Right lobe of liver (tissue), 4 donors: Measurements from ENCODE around the gene AK9.

Experiments
- CTCF ChIP-seq, 4 donors: fragments of 200-600 bp in 3 of 4; fragments of 450-650 bp in 1 of 4; IDR thresholded peaks; one replicate each; pipeline versions ENCODE4 v1.5.1 to v1.8.0; 2016 to 2022; ENCODE audit warnings: antibody characterized with exemption in 4 of 4, mild to moderate bottlenecking in 2 of 4
- POLR2A ChIP-seq: fragments of 450-650 bp; IDR thresholded peaks from one replicate; pipeline ENCODE4 v1.6.1; 2017; ENCODE audit warnings: antibody characterized with exemption, mild to moderate bottlenecking
- donor health status: DM: no; HTN: no; CAD: no.
- donor health status: DM: no; HTN: no; CAD: no.
- donor health status: DM: no; HTN: yes; CAD: no.

GRCh38 chr6:109451376-109451775 lies 239.6 kb downstream of the AK9 start:
- TF ChIP-seq CTCF (IDR thresholded peaks at IDR 0.05) (no peak), POLR2A (no peak)
